ENCODE measurements around the gene DGKI. TPM values are rescaled to one million over a fixed set of nuclear protein-coding genes. Genes with fewer than 3 reads are reported as not detected.
A peak's percentile ranks its signal among the peaks of the same experiment; 100 is the strongest.

The DGKI gene
- total RNA-seq: 13.3 TPM
- 1.8 TPM for polyA plus RNA-seq

DNA sequence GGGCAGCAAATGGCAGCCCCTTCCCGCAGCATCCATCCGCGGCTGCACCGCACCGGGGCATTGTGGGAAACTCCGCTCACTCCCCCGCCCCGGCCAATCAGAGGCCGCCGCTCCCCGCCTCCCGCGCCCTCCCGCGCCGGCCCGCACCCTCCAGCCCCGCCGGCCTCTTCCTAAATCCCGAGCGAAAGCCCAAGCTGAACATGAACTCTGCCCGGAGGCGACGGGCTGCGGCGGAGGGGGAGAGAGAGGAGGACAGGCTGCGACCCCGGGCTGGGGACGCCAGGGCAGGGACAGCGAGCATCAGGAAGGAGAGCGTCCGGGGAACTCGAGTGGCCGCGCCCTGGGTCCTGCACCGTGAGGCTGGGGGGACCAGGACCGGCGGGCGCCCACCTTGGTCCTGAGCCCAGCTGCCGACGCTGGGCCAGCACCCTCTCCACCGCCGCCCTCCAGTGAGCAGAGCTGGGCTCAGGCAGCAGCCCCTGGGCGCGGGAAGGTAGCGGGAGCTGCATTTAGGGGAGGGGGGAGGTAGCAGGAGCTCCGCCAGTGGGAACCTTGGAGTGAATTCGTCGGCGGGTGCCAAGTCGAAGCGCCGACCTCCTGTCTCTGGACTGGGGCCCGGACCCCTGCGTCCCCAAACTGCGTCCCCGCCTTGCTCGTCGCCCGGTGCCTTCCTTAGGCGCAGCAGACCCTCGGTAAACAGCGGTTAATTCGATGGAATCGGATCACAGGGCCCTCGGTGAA, at the start of gene DGKI:
DGKI (minus strand) TSS at position 148 of the 741 bp plus-strand sequence.
- DNase-seq (ENCODE audit: extremely low spot score): no peak
- Histone ChIP-seq H3K27ac (ENCODE audit: low read depth) (no peak within 1 kb of the TSS), H3K36me3 (ENCODE audit: insufficient read depth) (no peaks in the 10 kb centered on the region), H3K4me3 (ENCODE audit: low read depth, low read length) (peak within 1 kb of the TSS; percentile 49), H3K4me1 (ENCODE audit: insufficient read depth) (no peaks in the 10 kb centered on the region)
- under 1% methylated on average over 66 of the region's 66 CpGs for WGBS

DNA sequence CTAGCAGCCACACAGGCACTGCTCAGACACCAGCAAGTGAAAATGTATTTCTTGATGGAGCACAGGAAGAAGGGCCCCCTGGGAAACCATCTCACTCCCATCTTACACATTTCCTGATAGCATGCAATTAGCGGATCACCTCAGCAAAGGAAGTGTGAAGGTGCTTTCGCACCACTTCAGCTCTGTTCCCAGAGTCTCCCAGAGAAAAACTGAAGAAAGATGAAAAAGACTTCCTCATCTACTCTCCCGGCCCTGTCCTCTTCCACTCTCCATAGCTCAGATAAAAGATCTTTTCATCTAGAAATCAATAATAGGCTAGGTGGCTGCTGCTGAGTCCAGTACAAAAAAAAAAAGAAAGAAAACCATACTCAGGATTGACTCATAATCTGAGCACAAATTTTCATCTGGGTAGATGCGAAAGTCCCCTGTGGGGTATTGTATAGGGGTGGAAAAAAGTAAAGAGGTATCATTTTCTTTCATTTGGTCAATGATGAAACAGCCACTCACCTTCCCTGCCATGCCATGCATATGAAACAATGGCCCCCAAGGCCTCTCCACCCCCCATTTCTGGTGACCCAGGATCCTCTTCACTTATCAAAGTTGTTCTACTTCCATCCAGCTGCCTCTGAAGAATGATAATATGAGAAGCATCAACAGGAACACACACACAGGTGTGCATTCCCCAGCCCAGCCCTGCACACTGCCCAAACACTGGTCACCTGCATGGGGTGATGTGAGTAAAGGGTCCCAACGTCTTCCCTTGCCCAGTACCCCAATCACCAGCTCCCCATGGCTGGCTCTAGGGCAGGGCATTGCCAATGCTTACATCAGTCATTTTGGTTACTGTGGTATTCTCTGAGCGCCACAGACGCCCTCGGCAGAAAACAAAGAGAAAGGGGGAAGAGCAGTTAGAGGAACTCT, 48.8 kb upstream of the DGKI start:
- DNase-seq (ENCODE audit: extremely low spot score): no peak
- H3K27ac ChIP-seq (ENCODE audit: low read depth): no peak overlapping the region
- peaks cover 1% of the 10 kb centered on the region for H3K4me1 ChIP-seq (ENCODE audit: insufficient read depth)
- 91% methylated on average over 8 of the region's 8 CpGs for WGBS
- no peak overlapping the region for H3K4me3 ChIP-seq (ENCODE audit: low read depth, low read length)
- no peaks in the 10 kb centered on the region for H3K36me3 ChIP-seq (ENCODE audit: insufficient read depth)

DNA sequence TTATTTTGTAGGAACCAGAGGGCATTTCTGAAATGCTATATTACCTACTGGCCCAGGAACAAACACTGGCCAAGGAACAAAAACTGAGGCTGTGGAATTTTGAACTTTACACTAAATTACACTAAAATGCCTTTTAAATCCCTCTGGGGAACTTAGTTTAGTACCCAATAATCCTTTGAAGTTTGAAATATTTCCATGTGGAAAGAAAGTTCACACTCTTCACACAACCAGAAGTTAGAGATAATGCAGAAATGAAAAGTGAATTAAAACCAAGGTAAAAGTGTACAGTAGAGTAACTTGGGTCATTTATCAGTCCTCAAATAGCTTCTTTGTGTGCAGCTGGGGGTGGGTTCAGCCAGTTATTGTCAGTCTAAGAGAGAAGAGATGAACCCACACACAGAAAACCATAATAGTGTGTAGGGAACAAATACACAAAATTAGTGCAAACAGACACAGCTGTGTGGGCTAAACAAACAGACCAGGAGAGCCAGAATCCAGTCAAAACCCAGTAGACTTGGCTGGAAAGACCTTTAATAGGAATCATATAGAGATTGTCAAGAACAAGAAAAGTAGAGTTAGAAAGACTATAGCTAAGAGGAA, 46.5 kb upstream of the DGKI start:
- Histone ChIP-seq H3K4me3 (ENCODE audit: low read depth, low read length) (no peak overlapping the region), H3K27ac (ENCODE audit: low read depth) (no peak overlapping the region), H3K36me3 (ENCODE audit: insufficient read depth) (no peaks in the 10 kb centered on the region), H3K4me1 (ENCODE audit: insufficient read depth) (peaks cover 1% of the 10 kb centered on the region)
- DNase-seq (ENCODE audit: extremely low spot score): no peak

DNA sequence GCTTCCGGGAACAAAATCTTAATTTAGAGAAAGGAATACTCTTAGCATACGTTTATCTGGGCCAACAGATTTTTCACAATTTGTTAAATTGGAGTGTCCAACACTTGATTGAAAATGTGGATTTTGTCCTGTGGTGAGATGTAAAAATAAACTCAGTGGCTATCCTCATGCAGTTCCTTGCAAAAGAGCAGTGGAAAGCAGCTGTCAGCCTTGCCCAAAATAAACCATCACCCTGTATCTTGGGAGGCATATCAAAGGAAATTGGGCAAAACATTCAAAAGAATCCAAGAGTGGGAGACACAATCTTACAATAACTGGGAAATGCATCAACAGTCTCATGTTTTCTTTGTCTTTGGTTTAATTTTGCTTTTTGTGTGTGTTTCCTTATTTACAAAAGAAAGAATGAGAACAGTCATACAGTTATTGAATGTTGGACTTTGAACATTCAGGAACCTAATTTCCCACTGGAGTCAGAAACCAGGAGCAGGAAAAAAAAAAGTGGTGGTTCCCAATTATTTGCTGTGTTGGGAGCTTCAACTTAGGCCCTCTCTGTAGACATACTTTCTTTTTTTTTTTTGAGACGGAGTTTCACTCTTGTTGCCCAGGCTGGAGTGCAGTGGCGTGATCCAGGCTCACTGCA, 44.4 kb upstream of the DGKI start:
- no peak for DNase-seq (ENCODE audit: extremely low spot score)
- Histone ChIP-seq H3K4me1 (ENCODE audit: insufficient read depth) (peaks cover 1% of the 10 kb centered on the region), H3K36me3 (ENCODE audit: insufficient read depth) (no peaks in the 10 kb centered on the region), H3K4me3 (ENCODE audit: low read depth, low read length) (no peak overlapping the region), H3K27ac (ENCODE audit: low read depth) (no peak overlapping the region)
- 68% methylated on average over 4 of the region's 4 CpGs for WGBS

GRCh38 chr7:137890449-137890921, 43.7 kb upstream of the DGKI start:
- 25% methylated on average over 3 of the region's 3 CpGs for WGBS
- DNase-seq (ENCODE audit: extremely low spot score): no peak
- H3K27ac ChIP-seq (ENCODE audit: low read depth): no peak overlapping the region
- H3K36me3 ChIP-seq (ENCODE audit: insufficient read depth): no peaks in the 10 kb centered on the region
- peaks cover 1% of the 10 kb centered on the region for H3K4me1 ChIP-seq (ENCODE audit: insufficient read depth)
- H3K4me3 ChIP-seq (ENCODE audit: low read depth, low read length): no peak overlapping the region

GRCh38 chr7:137888241-137888640, 41.5 kb upstream of the DGKI start:
- no peak for DNase-seq (ENCODE audit: extremely low spot score)
- no peak overlapping the region for H3K4me3 ChIP-seq (ENCODE audit: low read depth, low read length)
- H3K27ac ChIP-seq (ENCODE audit: low read depth): no peak overlapping the region
- 89% methylated on average over 2 of the region's 2 CpGs for WGBS
- peaks cover 1% of the 10 kb centered on the region for H3K4me1 ChIP-seq (ENCODE audit: insufficient read depth)
- peaks cover under 1% of the 10 kb centered on the region for H3K36me3 ChIP-seq (ENCODE audit: insufficient read depth)

- H3K4me1 ChIP-seq (ENCODE audit: insufficient read depth): peaks cover 1% of the 10 kb centered on the region
These were observed 40.0 kb upstream of the DGKI start for GRCh38 chr7:137886746-137887145.

DNA sequence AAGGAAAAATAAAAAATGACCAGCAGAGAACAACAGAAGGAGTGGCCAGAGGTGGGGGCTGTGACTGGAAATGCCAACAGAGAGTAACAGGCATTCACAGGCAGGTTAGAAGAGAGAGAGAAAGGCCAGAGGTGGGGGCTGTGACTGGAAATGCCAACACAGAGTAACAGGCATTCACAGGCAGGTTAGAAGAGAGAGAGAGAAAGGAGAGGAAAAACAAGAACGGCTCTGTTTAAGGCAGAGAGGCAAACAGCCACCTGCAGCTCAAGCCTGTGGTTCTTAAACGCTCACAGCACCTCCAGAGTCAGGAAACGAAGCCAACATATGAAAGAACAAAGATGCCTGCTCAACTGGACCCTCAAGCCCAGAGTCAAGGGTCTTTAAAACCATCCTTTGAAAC, 39.5 kb upstream of the DGKI start:
- no peak overlapping the region for H3K27ac ChIP-seq (ENCODE audit: low read depth)
- WGBS: 38% methylated on average over 3 of the region's 3 CpGs
- H3K4me3 ChIP-seq (ENCODE audit: low read depth, low read length): no peak overlapping the region
- H3K36me3 ChIP-seq (ENCODE audit: insufficient read depth): peaks cover 2% of the 10 kb centered on the region
- DNase-seq (ENCODE audit: extremely low spot score): no peak
- H3K4me1 ChIP-seq (ENCODE audit: insufficient read depth): peaks cover 1% of the 10 kb centered on the region

More at GRCh38 chr7:137886746-137887145, 40.0 kb upstream of the DGKI start:
- DNase-seq (ENCODE audit: extremely low spot score): no peak
- Histone ChIP-seq H3K36me3 (ENCODE audit: insufficient read depth) (peaks cover 2% of the 10 kb centered on the region), H3K27ac (ENCODE audit: low read depth) (no peak overlapping the region), H3K4me3 (ENCODE audit: low read depth, low read length) (no peak overlapping the region)
- 27% methylated on average over 2 of the region's 2 CpGs for WGBS

DNA sequence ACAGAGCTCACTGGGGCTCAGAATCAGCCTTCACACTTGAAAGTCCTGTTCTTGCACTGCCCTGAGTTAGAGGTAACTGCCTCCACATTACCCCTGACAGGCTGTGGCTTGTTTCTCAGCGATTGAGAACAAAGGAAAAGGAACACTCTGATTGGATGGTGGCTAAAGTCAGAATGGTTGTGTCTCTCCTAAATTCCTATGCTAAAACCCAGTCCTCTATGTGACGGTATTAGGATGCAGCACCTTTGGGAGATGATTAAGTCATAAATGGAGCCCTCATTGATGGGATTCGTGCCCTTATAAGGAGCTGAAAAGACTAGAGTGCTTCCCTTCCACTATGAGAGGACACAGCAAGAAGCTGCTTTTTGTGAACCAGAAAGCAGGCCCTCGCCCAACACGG, 38.9 kb upstream of the DGKI start:
- 71% methylated on average over 5 of the region's 5 CpGs for WGBS

DNA sequence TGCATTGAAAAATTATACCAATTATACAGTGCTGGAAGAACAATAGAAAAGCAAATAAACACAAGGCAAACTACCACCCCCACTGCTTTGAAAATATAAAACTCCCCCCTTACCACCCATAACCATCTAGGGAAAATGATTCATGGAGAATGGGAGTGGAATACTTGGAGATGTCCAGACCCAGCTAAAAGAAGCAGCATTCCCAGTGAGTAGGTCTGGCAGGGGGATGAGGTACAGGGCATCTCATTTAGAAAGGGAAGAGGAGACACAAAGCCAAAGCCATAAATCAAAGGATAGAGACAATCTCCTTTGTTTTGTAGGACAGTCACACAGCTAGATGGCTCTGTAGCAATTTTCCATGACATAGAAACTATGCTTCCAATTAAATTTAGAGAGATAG, 36.0 kb upstream of the DGKI start:
- no peak overlapping the region for H3K27ac ChIP-seq (ENCODE audit: low read depth)
- peaks cover 2% of the 10 kb centered on the region for H3K36me3 ChIP-seq (ENCODE audit: insufficient read depth)
- DNase-seq (ENCODE audit: extremely low spot score): no peak
- no peak overlapping the region for H3K4me3 ChIP-seq (ENCODE audit: low read depth, low read length)
- H3K4me1 ChIP-seq (ENCODE audit: insufficient read depth): no peaks in the 10 kb centered on the region

More for the DNA sequence above, 38.9 kb upstream of the DGKI start:
- H3K27ac ChIP-seq (ENCODE audit: low read depth): no peak overlapping the region
- no peaks in the 10 kb centered on the region for H3K4me1 ChIP-seq (ENCODE audit: insufficient read depth)
- no peak for DNase-seq (ENCODE audit: extremely low spot score)
- H3K4me3 ChIP-seq (ENCODE audit: low read depth, low read length): no peak overlapping the region
- H3K36me3 ChIP-seq (ENCODE audit: insufficient read depth): peaks cover 2% of the 10 kb centered on the region

DNA sequence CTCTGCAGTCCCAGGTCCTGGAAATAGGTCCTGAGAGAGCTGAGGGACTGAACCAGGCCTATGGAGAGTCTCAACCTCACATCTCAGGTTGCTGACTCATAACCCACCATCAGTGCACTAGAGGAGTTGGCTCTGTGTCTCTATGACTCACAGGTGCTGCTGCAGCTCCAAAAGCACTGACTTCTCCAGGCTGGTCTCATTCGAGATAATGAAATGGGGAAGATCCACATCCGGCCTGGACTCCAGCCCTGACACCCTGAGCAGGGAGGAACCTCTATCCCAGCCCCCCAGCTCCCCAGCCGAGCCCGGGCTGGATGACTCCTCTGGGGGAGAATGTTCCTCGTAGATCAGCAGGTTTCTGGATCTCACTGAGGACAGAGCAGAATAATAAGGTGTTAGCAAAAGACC, 35.5 kb upstream of the DGKI start:
- DNase-seq (ENCODE audit: extremely low spot score): no peak
- Histone ChIP-seq H3K4me1 (ENCODE audit: insufficient read depth) (no peaks in the 10 kb centered on the region), H3K36me3 (ENCODE audit: insufficient read depth) (peaks cover 2% of the 10 kb centered on the region), H3K4me3 (ENCODE audit: low read depth, low read length) (no peak overlapping the region), H3K27ac (ENCODE audit: low read depth) (no peak overlapping the region)
- 46% methylated on average over 5 of the region's 5 CpGs for WGBS

DNA sequence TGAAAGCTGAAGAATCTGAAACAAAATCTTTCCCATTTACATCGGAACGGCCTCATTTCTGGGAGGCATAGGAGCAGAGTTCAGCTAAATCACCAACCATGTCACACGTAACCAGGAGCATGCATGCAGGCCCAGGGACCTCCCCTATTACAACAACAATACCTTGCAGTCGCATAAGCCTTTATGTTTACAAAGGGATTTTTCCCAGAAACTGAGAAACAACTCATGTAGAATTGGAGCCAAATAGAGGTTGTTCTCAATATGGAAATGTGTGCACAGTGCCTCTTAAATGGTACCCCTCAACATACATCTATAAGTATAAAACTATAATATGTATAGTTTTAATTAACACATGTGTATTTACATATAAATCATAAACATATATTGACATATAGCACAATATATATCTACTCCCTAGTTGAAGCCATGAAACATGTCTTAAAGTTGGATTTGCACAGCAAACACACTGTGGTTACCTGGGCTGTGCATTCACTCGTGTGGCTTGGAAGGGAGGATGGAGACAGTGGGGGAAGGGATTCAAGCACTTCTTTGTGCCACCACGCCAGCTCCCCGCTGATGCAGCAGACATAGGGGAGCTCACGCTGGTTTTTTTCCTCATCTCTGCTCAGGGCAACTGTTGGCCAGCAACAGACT, 35.0 kb upstream of the DGKI start:
- Histone ChIP-seq H3K4me1 (ENCODE audit: insufficient read depth) (no peaks in the 10 kb centered on the region), H3K36me3 (ENCODE audit: insufficient read depth) (peaks cover 2% of the 10 kb centered on the region), H3K4me3 (ENCODE audit: low read depth, low read length) (no peak overlapping the region), H3K27ac (ENCODE audit: low read depth) (no peak overlapping the region)
- DNase-seq (ENCODE audit: extremely low spot score): no peak
- 95% methylated on average over 8 of the region's 8 CpGs for WGBS

DNA sequence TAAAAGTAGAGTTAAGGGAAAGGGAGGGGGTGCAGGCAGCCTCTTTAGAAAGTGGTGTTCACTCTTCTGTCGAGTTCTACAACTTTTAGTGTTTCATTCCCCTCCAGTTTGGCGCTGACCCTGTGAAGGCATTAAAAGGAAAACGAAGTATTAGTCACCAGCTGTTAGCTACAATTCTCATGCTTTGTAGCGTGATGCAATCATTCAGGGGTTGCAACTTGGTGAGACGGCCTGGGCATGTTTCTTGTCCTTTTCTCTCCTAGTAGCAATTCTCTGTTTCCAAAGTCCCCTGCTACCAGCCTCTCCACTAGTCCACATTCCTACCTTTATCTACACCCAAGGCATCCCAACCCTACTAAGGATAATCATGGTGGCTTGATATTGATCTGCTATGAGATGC, 33.7 kb upstream of the DGKI start:
- H3K27ac ChIP-seq (ENCODE audit: low read depth): no peak overlapping the region
- H3K4me3 ChIP-seq (ENCODE audit: low read depth, low read length): no peak overlapping the region
- no peaks in the 10 kb centered on the region for H3K4me1 ChIP-seq (ENCODE audit: insufficient read depth)
- no peak for DNase-seq (ENCODE audit: extremely low spot score)
- WGBS: 68% methylated on average over 5 of the region's 5 CpGs
- peaks cover 2% of the 10 kb centered on the region for H3K36me3 ChIP-seq (ENCODE audit: insufficient read depth)

All from urinary bladder (tissue), 4 donors.